GM21737 (cell line): ENCODE data around the gene MMAB.
"Not testable (repeated sequence)": the region's sequence is repeated elsewhere in the genome, so short reads cannot be mapped to it uniquely, and the experiment has no call there.

Source experiments
- ATAC-seq: cut with Tn5 transposase; IDR thresholded peaks from one replicate; pipeline ENCODE4 v1.9.1; 2021; ENCODE audit warnings: mild to moderate bottlenecking, moderate library complexity; ENCODE audit not compliant: unreplicated experiment

MMAB gene

DNA sequence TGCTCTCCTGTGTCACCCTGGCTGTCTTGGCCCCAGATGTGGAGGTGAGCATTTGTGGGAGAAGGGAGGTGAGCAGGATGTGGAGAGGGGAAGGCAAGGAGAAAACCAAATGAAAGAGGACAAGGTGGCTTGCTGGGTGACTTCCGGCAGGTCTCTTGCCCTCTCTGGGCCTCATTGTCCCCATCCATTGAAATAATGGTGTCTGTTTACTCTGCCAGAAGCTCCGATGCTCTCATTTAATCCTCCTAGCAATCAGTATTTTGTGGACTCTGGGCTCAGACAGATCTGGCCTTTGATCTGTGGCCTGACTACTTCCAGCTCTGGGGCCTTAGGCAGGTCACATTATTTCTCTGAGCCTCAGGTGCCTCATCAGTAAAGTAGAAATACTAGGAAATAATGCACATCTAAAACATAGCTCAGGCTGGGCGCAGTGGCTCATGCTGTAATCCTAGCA is 30.9 kb upstream of the MMAB start:
- no peak for ATAC-seq

DNA sequence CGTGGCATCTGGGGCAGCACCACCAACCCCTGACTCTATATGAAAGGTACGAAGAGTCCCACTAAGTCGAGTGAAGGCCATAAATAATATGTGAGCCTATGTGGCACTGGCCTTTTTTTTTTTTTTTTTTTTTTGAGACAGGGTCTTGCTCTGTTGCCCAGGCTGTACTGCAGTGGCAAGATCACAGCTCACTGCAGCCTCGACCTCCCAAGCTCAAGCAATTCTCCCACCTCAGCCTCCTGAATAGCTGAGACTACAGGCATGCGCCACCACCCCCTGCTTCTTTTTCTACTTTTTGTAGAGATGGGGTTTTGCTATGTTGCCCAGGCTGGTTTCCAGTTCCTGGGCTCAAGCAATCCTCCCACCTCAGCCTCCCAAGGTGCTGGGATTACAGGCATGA is 28.8 kb upstream of the MMAB start:
- ATAC-seq: not testable (repeated sequence)

DNA sequence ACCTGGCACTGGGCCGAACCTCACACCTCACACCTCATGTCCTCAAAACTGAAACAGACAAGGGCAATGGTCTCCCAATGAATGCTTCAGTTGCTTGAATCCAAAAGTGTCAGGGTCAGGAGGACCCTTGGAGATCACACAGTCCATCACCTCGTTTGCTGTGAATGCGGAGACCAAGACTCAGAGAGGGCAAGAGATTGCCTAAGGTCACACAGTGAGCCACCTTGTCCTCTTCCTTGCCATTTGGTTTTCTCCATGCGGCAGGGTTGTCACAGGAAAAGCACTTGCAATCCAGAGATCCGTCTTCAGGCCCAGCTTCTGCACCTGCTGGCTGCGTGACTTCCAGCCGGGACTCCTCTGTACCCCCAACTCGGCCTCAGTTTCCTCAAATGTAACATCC is 28.3 kb upstream of the MMAB start:
- no peak for ATAC-seq

DNA sequence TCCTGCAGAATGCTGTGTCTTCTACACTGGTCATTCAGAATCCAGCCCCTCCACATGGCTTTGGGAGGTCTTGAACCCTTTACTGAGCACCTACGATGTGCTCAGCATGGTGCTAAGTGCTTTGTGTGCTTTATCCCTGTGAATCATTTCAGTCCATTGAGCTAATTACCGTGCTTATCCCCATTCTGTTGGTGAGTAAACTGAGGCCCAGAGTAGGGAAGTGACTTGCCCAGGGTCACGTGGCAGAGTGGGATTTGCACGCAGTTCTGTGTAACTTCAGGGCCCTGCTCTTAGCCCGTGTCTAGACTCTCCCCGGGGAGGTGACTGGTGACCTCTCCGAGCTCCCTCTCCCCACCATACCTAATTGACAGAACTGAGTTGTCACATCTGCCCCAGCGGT is 27.7 kb upstream of the MMAB start:
- no peak for ATAC-seq

- ATAC-seq: no peak
These were observed 27.2 kb upstream of the MMAB start for GRCh38 chr12:109600481-109600880.

- no peak for ATAC-seq
These were observed 25.8 kb upstream of the MMAB start for GRCh38 chr12:109599087-109599486.

GRCh38 chr12:109598428-109598854 is 25.1 kb upstream of the MMAB start:
- ATAC-seq: no peak

- ATAC-seq: no peak
These were observed 24.6 kb upstream of the MMAB start for GRCh38 chr12:109597795-109598427.

DNA sequence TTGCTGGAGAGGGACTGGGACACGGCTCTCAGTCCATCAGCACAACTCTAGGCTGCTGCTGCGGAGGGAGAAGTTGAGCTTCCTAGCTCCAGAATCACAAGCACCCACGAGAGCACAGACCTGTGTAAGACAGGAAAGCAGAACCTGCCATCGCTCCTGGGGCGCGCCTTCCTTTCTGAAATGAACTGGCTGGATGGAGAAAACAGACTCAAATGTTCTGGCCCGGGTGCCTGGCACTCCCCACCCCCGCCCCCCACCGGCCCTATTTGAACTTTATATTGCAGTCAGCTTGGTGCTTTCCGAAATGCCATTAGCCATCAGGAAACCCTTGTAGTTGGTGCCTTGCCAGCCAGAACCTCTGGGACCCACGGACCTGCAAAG is 24.1 kb upstream of the MMAB start:
- no peak for ATAC-seq

DNA sequence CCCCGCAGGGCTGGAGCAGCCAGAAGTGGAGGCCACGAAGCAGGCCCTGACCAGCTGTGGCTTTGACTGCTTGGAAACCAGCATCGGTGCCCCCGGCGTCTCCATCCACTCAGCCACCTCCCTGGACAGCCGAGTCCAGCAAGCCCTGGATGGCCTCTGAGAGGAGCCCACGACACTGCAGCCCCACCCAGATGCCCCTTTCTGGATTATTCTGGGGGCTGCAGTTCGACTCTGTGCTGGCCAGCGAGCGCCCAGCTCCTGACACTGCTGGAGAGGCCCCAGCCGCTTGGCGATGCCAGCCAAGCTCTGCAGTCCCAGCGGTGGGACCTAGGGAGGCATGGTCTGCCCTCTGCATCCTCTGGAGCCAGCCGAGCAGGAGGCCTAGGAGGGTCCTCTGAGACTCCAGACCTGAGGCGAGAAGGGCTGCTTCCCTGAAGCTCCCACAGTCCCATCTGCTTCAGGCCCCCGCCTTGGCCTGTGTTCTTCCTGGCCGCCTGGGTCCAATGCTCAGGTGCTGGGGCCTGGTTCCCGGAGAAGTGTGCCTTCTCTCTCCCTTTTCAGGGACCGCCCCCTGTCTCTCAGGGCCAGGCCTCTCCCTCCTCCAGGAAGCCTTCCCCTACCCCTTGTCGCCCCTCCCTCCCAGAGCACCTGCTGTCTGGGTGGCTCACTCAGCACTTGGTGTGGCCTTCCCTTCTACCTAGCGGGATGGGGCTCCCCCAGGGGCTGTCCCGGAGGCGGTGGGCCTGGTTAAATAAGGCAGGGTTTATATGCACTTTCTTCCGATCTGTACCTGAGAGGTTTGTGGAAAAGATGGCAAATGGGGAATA is 23.3 kb upstream of the MMAB start:
- no peak for ATAC-seq

DNA sequence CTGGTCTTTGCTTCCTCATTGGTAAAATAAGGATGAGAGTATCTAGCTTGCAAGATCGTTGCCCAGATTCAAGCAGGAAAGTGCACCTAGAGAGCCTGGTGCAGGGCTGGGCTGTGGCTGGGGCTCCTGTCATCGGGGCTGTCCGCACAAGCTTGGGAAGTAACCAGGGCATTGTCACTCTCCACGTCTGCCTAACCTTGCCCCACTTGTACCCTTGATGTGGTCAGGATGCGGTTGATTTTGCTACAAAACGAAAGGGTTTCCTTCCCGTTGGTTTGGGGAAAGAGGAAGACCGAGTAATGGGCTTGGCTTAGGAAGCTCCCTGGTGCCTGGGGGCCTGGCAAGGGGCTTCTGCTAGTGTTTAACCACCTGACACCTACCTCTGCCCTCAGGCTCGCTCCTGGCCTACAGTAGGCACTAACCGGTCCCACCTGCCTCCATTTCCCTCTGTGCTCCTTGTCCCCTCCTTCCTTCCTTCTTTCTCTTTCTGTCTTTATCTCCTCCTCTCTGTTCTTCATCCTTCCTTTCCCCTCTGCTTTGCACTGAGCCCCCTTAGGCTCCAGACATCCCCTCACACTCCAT is 22.1 kb upstream of the MMAB start:
- no peak for ATAC-seq

DNA sequence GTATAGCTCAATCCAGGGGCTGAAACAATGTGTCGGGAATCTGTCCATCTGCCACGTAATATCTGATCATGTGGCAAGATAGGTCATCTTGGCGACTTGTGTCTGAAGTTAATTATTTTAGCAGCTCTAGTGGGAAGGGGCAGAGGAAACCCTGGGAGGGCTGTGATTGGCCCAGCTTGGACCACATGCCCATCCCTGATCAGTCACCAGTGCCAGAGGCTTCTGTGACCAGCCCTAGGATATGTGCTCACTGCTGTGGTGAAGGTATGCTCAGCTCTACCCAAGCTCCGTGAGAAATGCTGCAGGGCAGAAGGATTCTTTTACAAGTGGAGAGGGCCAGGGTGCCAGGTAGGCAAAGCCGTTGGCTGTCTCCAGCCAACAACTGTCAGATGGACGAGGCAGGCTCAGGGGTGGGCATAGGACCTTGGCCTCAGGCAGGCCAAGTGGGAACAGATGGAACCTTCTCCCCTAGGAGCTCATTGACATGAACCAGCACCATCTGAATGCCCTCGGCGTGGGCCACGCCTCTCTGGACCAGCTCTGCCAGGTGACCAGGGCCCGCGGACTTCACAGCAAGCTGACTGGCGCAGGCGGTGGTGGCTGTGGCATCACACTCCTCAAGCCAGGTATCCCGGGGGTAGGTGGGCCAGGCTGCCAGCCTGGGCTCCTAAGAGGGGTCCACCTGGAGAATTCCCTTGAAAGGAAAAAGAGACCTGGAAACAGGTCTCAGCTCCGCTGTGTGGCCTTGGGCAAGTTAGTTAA is 21.4 kb upstream of the MMAB start:
- ATAC-seq: no peak

GRCh38 chr12:109592905-109593272 is 19.6 kb upstream of the MMAB start:
- no peak for ATAC-seq

GRCh38 chr12:109592195-109592904 is 19.0 kb upstream of the MMAB start:
- ATAC-seq: no peak

DNA sequence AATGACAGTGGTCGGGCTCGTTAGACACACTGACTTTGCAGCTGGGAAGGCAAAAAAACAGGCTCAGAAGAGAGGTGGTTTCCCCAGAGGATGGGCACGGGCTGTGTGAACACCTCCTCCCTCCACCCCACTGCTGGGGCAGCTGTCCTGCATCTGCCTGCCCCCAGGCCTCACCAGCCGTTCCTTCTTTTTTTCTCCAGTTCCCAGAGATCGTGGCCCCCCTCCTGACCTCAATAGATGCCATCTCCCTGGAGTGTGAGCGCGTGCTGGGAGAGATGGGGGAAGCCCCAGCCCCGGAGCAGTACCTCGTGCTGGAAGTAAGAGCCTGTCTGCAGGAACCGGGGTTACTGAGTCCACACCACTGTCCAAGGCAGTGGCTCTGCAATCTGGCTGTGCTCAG is 17.7 kb upstream of the MMAB start:
- no peak for ATAC-seq

DNA sequence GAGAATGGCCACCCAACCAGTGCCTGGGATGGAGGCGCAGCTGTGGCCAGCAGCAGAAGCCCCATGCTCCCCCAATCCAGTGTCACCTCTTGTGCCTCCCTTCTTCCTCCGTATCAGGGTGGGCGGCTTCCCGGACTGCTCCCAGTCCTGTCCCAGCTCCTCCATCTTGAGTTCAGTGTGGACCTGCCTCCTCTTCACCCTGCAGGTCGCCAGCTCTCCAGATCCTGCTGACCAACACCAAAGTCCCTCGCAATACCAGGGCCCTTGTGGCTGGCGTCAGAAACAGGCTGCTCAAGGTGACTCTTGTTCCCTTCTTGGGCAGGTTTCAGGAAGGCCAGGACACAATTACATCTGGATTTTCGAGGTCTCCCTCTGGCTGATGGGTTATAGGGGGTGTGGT is 17.3 kb upstream of the MMAB start:
- no peak for ATAC-seq

GRCh38 chr12:109589691-109590245 is 16.5 kb upstream of the MMAB start:
- no peak for ATAC-seq

- ATAC-seq: no peak
These were observed 15.9 kb upstream of the MMAB start for GRCh38 chr12:109589240-109589590.

GRCh38 chr12:109588461-109589239 is 15.3 kb upstream of the MMAB start:
- no peak for ATAC-seq

- no peak for ATAC-seq
These were observed 14.6 kb upstream of the MMAB start for GRCh38 chr12:109587921-109588320.
